Urothelium cell line (cell line): ENCODE measurements around the gene LCN1.

ENCODE experiments used
- DNase-seq: peaks from one replicate; pipeline ENCODE4 v3.0.0; 2011; ENCODE audit warnings: low spot score, mixed read lengths
- FAIRE-seq: peaks from 2 replicates; lab custom pipeline; 2011; peaks lifted over from hg19 to GRCh38; lab: Jason Lieb, UNC

LCN1 gene

GRCh38 chr9:135565636-135566035 is 44.4 kb downstream of the LCN1 start:
- no peak for DNase-seq
- no peak for FAIRE-seq

- FAIRE-seq (no peak), DNase-seq (no peak)
Observed at GRCh38 chr9:135566552-135566951, 45.3 kb downstream of the LCN1 start.

- FAIRE-seq (no peak), DNase-seq (no peak)
Observed at GRCh38 chr9:135567311-135567710, 46.1 kb downstream of the LCN1 start.

- no peak for DNase-seq
- no peak for FAIRE-seq
Observed at GRCh38 chr9:135568026-135568425, 46.8 kb downstream of the LCN1 start.

- DNase-seq (no peak), FAIRE-seq (no peak)
Observed at GRCh38 chr9:135570456-135570855, 49.2 kb downstream of the LCN1 start.

- no peak for FAIRE-seq
- DNase-seq = no peak
Observed at GRCh38 chr9:135572233-135572632, 51.0 kb downstream of the LCN1 start.

GRCh38 chr9:135573124-135573523 is 51.9 kb downstream of the LCN1 start:
- DNase-seq = no peak
- FAIRE-seq = no peak

- FAIRE-seq (no peak), DNase-seq (no peak)
Observed at GRCh38 chr9:135574331-135574730, 53.1 kb downstream of the LCN1 start.

GRCh38 chr9:135574943-135575342 is 53.7 kb downstream of the LCN1 start:
- FAIRE-seq = no peak
- DNase-seq = no peak
